ENCODE measurements around the gene CRB3.
"Not testable (repeated sequence)": the region's sequence is repeated elsewhere in the genome, so short reads cannot be mapped to it uniquely, and the experiment has no call there.

The CRB3 gene

DNA sequence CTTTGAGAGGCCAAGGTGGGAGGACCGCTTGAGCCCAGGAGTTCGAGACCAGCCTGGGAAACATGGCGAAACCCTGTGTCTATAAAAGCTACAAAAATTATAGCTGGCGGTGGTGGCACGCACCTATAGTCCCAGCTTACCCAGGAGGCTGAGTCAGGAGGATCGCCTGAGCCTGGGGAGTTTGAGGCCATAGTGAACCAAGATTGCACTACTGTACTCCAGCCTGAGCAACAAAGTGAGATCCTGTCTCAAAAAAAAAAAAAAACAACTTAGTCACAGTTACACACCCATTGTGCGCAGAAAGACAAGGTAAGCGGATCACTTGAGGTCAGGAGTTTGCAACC is 18.2 kb downstream of the CRB3 start:
- in situ Hi-C loops (cut with MboI; ENCODE audit: low pct_unique_long_range_greater_than_20kb, low sequenced_read_pairs) = no loop called here
- DNase-seq = no peak

DNA sequence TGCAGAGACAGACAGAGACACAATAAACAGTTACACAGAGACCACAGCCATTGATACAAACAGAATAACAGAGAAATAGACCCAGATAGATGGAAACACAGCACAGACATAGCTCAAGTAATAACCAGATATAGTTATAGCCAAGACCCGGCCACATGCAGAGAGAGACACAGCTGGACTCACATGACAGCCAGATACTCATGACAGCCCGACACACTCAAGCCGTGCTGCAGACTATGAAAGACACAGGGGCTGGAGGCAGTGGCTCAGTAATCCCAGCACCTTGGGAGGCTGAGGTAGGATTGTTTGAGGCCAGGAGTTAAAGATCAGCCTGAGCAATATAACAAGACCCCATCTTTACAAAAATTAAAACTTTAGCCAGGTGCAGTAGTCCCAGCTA is 19.2 kb downstream of the CRB3 start:
- in situ Hi-C loops (cut with MboI; ENCODE audit: low pct_unique_long_range_greater_than_20kb, low sequenced_read_pairs) = no loop called here

DNA sequence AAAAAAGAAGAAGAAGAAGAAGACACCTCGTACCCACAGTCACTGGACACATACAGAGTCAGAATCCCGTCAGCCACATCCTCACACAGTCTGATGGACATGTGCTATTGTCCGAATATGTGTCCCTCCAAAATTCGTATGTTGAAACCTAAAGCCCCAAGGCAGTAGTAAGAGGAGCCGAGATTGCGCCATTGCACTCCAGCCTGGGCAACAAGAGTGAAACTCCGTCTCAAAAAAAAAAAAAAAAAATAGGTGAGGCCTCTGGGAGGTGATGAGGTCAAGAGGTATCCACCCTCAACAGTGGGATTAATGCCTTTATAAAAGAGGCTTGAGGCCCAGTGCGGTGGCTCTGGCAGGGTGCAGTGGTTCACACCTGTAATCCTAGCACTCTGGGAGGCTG is 20.2 kb downstream of the CRB3 start:
- no peak for DNase-seq
- in situ Hi-C loops (cut with MboI; ENCODE audit: low pct_unique_long_range_greater_than_20kb, low sequenced_read_pairs) = no loop called here

More for the DNA sequence above, 19.2 kb downstream of the CRB3 start:
- DNase-seq = no peak

DNA sequence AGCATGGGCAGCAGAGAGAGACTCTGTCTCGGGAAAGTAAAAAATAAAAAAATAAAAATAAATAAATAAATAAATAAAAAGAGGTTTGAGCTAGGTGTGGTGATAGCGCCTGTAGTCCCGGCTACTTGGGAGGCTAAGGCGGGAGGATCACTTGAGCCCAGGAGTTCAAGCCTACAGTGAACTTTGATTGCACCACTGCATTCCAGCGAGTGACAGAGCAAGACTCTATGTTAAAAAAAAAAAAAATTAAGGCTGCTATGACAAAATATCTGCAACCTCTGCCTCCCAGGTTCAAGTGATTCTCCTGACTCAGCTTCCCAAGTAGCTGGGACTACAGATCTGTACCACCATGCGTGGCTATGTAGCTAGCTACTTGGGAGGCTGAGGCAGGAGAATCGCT is 20.8 kb downstream of the CRB3 start:
- DNase-seq = no peak
- in situ Hi-C loops (cut with MboI; ENCODE audit: low pct_unique_long_range_greater_than_20kb, low sequenced_read_pairs) = no loop called here

DNA sequence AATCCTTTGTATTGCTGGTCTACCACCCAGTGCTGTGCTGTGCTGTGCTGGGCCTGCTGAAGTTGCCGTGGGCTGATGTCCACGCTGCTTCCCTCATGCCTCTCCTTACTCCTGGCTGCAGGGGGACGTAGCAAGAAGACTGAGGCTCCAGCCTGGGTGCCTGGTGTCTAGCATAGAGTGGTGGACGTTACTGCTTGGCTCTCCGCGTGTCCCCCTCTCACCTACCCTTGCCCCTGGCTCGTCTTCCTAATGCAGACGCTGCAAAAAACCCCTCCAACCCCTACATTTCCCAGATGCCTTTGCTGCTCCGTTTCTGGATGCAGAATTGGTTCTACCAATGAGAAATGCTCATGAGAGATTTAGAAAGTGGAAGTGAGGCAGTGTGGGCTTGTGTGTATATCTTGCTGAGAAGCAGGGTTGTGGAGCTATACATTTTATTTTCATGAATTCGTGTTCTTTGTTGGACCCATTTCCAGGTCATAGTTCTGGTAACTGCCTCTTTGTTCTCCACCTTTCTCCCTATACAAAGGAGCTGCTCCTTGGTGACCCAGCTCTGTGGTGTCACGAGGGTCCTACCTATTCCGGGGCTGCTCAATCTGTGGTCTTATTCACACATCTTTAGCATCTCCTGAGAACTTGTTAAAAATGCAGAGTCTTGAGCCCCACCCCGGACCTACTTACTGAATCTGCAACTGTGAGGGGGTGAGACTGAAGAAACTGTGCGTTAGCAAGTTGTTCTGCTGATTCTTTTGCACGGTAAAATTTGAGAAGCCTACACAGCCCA is 25.4 kb downstream of the CRB3 start:
- DNase-seq = no peak
- in situ Hi-C loops (cut with MboI; ENCODE audit: low pct_unique_long_range_greater_than_20kb, low sequenced_read_pairs) = no loop called here

DNA sequence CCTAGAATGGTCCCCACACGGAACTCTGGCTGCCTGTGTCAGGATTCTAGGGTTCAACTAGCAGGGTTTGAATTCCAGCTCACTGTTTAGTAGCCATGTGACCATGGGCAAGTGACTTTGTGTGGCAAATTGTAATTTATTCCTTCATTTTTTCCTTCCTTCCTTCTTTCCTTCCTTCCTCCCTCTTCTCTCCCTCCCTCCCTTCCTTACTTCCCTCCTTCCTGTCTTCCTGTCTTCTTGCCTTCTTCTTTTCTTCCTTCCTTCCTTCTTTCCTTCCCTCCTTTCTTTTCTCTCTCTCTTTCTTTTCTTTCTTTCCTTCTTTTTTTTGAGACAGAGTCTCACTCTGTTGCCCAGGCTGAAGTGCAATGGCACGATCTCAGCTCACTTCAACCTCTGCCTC is 26.1 kb downstream of the CRB3 start:
- in situ Hi-C loops (cut with MboI; ENCODE audit: low pct_unique_long_range_greater_than_20kb, low sequenced_read_pairs) = no loop called here
- no peak for DNase-seq

DNA sequence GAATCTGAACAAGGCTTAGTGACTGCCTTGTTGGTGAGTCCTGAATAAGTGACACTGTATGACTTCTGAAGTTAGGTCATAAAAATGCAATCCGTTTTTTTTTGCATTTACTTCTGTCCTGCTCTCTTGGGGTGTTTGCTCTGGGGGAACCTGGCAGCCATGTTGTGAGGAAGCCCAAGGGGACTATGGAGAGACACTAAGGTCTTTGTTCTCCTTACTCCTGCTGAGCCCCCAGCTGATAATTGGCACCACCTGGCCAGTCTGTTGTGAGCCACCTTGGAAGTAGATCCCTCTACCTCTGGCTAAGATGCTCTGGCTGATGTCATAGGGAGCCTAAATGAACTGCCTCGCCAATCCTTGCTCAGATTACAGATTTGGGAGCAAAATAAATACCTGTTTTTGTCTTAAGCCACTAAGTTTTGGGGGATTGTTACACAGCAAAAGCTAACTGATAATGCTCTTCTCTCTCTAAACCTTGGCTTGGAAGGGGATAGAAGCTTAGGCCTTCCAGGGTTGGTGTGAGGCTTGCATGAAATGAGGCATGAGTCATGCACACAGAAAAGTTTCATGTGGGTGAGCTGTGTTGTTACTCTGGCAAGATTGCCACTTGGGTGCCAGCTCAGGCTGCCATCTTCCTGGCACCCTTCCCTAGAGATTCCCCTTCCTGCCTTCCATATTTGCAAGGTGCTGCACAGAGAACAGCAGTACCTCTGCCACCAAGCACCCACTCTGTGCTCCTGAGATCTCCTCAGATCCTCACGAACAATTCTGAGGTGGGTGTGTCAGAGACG is 27.9 kb downstream of the CRB3 start:
- in situ Hi-C loops (cut with MboI; ENCODE audit: low pct_unique_long_range_greater_than_20kb, low sequenced_read_pairs) = no loop called here
- DNase-seq = no peak

DNA sequence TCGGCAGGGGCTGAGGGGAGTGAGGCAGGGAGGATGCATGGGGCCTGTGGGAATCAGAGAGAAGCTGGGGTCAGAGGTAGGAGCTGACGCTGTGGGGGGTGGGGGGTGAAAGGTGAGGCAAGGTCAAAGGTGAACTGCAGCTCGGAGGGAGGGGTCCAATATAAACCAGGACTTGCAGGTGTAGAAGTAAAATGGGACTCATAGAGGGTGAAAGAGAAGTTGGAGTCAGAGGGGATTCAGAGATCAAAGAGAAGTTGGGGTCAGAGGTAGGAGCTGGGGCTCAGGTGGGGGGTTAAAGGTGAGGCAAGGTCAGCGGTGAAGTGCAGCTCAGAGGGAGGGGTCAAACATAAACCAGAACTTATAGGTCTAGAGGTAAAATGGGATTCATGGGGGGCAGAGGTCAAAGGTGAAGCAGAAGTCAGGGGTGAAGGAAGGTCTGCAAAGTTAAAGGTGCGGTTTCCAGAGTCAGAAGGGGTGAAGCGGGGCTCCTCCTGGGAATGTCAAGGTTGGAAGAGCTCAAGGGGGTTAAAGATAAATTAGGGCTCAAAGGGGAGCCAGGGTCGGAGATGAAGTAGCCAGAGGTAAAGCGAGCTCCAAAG is 30.5 kb downstream of the CRB3 start:
- in situ Hi-C loops (cut with MboI; ENCODE audit: low pct_unique_long_range_greater_than_20kb, low sequenced_read_pairs) = no loop called here

DNA sequence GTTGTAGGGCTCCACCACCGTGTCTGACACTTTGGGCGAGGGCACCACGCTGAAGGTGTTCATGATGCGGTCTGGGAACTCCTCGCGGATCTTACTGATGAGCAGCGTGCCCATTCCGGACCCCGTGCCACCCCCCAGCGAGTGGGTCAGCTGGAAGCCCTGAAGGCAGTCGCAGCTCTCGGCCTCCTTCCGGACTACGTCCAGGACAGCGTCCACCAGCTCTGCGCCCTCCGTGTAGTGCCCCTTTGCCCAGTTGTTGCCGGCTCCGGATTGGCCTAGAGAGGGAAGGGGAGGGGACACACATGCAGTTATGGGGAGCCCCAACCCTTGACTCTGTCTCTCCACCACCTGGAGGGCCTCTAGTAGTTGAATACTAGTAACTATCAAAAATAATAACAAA is 31.9 kb downstream of the CRB3 start:
- DNase-seq = no peak
- in situ Hi-C loops (cut with MboI; ENCODE audit: low pct_unique_long_range_greater_than_20kb, low sequenced_read_pairs) = no loop called here

More for the DNA sequence above, 30.5 kb downstream of the CRB3 start:
- no peak for DNase-seq

DNA sequence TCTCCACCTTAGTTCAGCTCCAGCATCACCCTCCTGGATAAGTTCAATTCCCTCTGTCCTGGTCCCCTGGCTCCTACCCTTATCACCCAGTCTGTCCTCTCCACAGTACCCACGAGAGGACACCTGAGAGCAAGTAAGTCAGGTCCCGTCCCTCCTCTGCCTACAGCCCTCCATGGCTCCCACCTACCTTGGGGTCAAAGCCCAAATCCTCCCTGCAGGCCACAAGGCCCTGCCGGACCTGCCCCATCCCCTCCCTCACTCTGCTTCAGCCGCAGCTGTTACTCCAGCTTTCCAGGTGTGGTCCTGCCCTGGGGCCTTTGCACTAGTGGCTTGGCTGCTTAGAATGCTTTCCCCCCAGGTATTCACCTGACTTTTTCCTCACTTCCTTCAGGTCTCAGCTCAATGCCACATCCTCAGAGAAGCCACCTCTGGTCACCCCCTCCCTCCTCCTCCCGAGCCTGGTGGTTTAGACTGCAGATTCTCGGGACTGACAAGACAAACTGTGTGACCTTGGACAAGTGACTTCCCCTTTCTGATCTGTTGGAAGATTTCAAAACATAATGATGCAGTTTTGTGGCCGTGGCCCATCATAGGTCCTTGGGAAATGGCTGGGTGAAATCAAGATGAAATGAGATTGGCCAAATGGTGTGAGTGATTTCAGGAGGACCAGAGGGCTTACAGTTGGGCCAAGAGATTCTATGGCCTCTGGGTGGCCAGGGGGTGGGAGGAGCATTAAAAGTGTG is 34.4 kb downstream of the CRB3 start:
- DNase-seq = peak; percentile 51

DNA sequence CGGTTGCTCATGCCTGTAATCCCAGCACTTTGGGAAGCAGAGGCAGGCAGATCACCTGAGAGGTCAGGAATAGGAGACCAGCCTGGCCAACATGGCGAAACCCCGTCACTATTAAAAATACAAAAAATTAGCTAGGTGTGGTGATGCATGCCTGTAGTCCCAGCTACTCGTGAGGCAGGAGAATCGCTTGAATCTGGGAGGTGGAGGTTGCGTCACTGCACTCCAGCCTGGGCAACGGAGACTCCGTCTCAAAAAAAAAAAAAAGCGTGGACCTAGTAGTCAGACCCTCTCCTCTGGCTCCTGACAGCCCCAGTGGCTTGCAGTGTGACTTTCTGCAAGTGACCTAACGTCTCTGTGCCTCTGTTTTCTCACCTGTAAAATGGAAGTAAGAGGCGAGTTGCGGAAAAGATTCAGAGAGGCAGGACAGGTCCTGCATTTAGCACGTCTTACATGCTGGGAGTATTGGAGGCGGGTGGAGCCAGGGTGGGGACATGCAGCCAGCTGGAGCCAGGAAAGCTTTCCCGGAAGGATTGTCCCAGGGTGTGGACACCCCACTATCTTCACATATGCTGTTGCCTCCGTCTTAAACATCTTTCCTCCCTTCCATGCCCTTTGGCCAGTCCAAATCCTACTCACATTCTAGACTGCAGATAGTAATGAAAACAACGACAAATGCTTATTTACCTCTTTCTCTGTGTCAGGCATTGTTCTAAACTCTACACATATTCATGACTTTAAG is 35.1 kb downstream of the CRB3 start:
- DNase-seq = no peak
- in situ Hi-C loops (cut with MboI; ENCODE audit: low pct_unique_long_range_greater_than_20kb, low sequenced_read_pairs) = no loop called here

More for the DNA sequence above, 34.4 kb downstream of the CRB3 start:
- in situ Hi-C loops (cut with MboI; ENCODE audit: low pct_unique_long_range_greater_than_20kb, low sequenced_read_pairs) = no loop called here

DNA sequence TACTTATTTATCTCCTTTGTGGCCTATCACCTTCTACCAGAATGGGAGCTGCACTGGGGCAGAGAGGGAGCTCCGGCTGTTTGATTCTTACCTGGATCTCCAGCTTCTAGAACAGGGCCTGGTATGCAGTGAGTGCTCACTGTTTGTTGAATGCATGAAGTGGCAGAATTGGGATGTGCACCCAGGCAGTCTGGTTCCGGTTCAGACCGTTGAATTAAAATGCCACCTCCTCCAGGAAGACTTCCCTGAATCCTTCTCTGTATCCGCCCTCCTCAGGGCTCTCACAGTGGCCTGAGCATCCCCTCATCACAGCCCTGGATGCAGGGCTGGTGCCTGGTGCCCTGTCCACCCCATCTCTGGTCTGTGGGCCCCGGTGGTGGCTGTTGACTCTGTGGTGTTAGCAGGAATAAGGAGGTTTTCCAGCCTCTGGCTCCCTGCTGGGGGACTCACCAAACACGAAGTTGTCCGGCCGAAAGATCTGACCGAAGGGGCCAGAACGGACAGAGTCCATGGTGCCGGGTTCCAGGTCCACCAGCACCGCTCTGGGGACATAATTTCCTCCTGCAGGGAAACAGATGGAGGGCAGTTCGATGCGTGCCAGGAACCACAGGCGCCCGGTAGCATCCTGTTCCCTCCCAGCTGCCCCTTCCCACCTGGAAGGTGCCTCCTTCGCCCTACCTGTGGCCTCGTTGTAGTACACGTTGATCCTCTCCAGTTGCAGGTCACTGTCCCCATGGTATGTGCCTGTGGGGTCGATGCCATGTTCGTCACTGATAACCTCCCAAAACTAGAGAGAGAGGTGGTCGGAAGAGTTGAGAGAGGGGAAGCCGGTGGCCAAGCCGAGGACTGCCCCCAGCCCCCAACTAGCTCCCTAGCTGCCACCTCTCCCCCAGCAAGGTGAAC is 37.0 kb downstream of the CRB3 start:
- in situ Hi-C loops (cut with MboI; ENCODE audit: low pct_unique_long_range_greater_than_20kb, low sequenced_read_pairs) = no loop called here
- no peak for DNase-seq

DNA sequence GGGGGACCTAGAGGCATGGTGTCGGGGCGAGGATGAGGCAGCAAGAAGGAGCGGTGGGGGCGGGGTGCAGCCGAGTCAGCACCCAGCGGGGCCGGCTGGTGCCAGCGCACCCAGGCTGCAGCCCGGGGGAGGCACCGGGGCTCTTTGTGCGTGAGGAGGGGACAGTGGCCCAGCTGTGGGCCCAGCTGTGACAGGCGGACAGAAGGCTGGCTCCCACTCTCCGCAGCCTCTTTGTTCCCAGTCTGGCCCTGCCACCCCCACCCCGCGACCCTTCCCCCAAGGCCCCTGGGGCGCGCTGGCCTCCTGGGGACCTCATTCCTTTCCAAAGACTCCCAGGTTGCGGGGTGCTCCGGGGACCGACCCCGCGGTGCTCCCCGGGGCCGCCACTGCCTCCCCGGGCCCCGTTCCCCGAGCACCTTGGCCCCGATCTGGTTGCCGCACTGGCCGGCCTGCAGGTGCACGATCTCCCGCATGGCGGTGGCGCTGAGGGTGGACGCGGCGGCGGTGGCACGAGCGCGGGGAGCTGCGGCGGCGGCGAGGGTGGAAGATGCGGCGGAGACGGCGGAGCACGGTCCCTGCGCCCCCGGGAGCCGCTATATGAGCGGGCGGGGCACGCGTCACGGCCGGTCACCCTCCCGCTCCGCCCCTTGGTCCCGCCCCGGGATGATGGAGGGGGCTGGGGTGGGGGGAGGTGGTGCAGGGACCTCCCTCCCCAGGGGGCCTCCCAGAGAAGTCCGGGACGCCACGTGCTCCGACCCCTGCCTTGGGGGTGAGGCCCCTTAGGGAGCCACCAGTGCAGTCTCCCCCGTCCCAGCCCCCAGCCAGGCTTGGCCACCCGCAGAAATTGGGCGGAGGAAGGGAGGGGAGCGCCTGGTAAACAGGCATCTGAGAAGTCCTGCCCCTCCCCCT is 37.9 kb downstream of the CRB3 start, which contains the start of gene TUBB4A:
Gene TUBB4A (minus strand): TSS at position 570 of the 909 bp plus-strand sequence. CDS start 97 bp downstream, at position 473.
- in situ Hi-C loops (cut with MboI; ENCODE audit: low pct_unique_long_range_greater_than_20kb, low sequenced_read_pairs) = no loop called here
- DNase-seq = peak; percentile 57

DNA sequence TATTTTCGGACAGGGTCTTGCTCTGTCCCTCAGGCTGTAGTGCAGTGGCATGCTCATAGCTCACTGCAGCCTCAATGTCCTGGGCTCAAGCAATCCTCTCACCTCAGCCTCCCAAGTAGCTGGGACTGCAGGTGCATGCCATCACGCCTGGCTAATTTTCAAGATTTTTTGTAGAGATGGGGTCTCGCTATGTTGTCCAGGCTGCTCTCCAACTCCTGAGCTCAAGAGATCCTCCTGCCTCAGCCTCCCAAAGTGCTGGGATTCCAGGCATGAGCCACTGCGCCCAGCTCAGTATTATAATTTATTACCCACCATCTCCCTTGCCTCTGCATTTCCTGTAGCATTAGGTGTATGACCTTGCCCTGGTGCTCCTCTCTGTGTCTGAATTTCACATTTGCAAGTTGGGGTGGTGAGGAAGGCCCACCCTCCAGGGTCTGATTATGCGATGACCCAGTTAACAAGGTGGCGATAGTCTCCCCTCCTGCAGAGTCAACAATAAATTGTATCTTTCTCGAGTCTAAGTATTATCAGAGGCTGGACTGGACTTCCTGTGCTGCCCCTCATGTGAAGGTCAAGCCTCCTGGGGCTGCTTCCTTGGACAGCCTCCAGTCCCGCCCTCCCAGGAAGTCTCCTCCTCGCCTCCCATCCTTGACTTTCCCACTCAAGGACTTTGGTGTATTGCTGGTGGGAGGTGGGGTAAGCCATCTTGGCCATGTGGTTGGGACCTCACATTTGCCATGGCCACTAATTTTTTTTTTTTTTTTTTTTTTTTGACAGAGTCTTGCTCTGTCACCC is 39.5 kb downstream of the CRB3 start:
- in situ Hi-C loops (cut with MboI; ENCODE audit: low pct_unique_long_range_greater_than_20kb, low sequenced_read_pairs) = no loop called here
- DNase-seq = no peak

DNA sequence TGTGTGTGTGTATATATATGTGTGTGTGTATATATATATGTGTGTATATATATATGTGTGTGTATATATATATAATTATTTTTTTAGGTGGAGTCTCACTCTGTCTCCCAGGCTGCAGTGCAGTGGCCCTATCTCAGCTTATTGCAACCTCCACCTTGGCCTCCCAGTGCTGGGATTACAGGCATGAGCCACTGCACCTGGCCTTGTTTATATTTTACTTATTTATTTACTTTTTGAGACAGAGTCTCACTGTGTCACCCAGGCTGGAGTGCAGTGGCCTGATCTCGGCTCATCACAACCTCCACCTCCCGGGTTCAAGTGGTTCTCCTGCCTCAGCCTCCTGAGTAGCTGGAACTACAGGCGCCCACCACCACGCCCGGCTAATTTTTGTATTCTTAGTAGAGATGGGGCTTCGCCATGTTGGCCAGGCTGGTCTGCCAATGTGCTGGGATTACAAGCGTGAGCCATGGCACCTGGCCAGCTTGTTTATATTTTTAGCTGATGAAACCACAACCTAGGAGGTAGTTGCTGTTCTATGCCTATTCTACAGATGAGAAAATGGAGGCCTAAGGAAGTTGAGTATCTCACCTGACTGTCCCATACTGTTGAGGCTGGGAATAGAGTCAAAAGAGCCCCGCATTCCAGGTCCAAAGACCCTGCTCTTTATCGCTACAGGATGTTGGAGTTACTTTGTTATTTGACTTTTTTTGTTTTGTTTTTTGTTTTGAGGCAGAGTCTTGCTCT is 44.1 kb downstream of the CRB3 start:
- in situ Hi-C loops (cut with MboI; ENCODE audit: low pct_unique_long_range_greater_than_20kb, low sequenced_read_pairs); DNase-seq: not testable (repeated sequence)

All from KBM-7 (cell line).